HepG2 (cell line): ENCODE measurements around the gene LOC128125822.

Experiments used
- AHDC1 ChIP-seq: sonication (generic); formaldehyde crosslinking; IDR thresholded peaks from 2 replicates; pipeline ENCODE4 v1.5.1; 2020; ENCODE audit warnings: mild to moderate bottlenecking, missing genetic modification reagents, borderline replicate concordance
- DMAP1 ChIP-seq: IDR thresholded peaks from 2 replicates; pipeline ENCODE4 v1.6.1; 2016
- DRAP1 ChIP-seq: IDR thresholded peaks from 2 replicates; pipeline ENCODE4 v1.6.1; 2016; ENCODE audit warnings: missing genetic modification reagents, missing compliant biosample characterization
- ERF ChIP-seq: IDR thresholded peaks from 2 replicates; pipeline ENCODE4 v1.6.1; 2018; ENCODE audit warnings: missing biosample characterization, missing genetic modification reagents
- JUNB ChIP-seq: sonication (generic); formaldehyde crosslinking; IDR thresholded peaks from 2 replicates; pipeline ENCODE4 v1.8.0; 2022; ENCODE audit warnings: missing genetic modification reagents, mild to moderate bottlenecking, borderline replicate concordance
- MIER2 ChIP-seq: IDR thresholded peaks from 2 replicates; pipeline ENCODE4 v1.6.1; 2016; ENCODE audit warnings: missing biosample characterization, missing genetic modification reagents
- PATZ1 ChIP-seq: sonication (generic); formaldehyde crosslinking; IDR thresholded peaks from 2 replicates; pipeline ENCODE4 v1.4.0; 2020; ENCODE audit warnings: missing genetic modification reagents
- PBX2 ChIP-seq: IDR thresholded peaks from 2 replicates; pipeline ENCODE4 v1.6.1; 2016; ENCODE audit warnings: control low read depth
- RXRB ChIP-seq: IDR thresholded peaks from 2 replicates; pipeline ENCODE4 v1.6.1; 2016; ENCODE audit warnings: borderline replicate concordance, missing genetic modification reagents, missing compliant biosample characterization
- SATB2 ChIP-seq: sonication (generic); formaldehyde crosslinking; IDR thresholded peaks from 2 replicates; pipeline ENCODE4 v1.5.0; 2020; ENCODE audit warnings: missing genetic modification reagents
- ZBTB25 ChIP-seq: IDR thresholded peaks from 2 replicates; pipeline ENCODE4 v1.6.1; 2018; ENCODE audit warnings: missing genetic modification reagents
- ZNF343 ChIP-seq: sonication (generic); formaldehyde crosslinking; IDR thresholded peaks from 2 replicates; pipeline ENCODE4 v1.4.0; 2020; ENCODE audit warnings: mild to moderate bottlenecking, missing genetic modification reagents
- ZNF350 ChIP-seq: sonication (generic); formaldehyde crosslinking; IDR thresholded peaks from 2 replicates; pipeline ENCODE4 v1.4.0; 2020; ENCODE audit warnings: mild to moderate bottlenecking, low read depth, missing genetic modification reagents, borderline replicate concordance
- ZNF503 ChIP-seq: sonication (generic); formaldehyde crosslinking; IDR thresholded peaks from 2 replicates; pipeline ENCODE4 v1.4.0; 2020; ENCODE audit warnings: missing genetic modification reagents
- ZNF75D ChIP-seq: sonication (generic); formaldehyde crosslinking; IDR thresholded peaks from 2 replicates; pipeline ENCODE4 v1.8.1; 2023; ENCODE audit warnings: missing genetic modification reagents, mild to moderate bottlenecking, borderline replicate concordance

The LOC128125822 gene

GRCh38 chr6:63527658-63528514 is 44.4 kb upstream of the LOC128125822 start (continued):
- TF ChIP-seq PATZ1 (0 out of 2 replicates have a peak, but pooled peaks have one; percentile 7), DMAP1 (CRISPR knock-in tag) (peak; percentile 61; the same call in 1 of the 2 replicates), PBX2 (CRISPR knock-in tag) (peak; percentile 76), ZNF503 (CRISPR knock-in tag) (peak; percentile 56; the same call in 1 of the 2 replicates), RXRB (CRISPR knock-in tag) (peak; percentile 90), ZBTB25 (CRISPR knock-in tag) (peak; percentile 93), ZNF75D (CRISPR knock-in tag) (no peak), DRAP1 (peak; percentile 76), ZNF343 (CRISPR knock-in tag) (no peak), SATB2 (no peak), ERF (CRISPR knock-in tag) (peak; percentile 79; the same call in 1 of the 2 replicates), MIER2 (CRISPR knock-in tag) (0 out of 2 replicates have a peak, but pooled peaks have one; percentile 57), ZNF350 (CRISPR knock-in tag) (peak; percentile 45; the same call in 1 of the 2 replicates), JUNB (peak; percentile 90; the same call in 1 of the 2 replicates), AHDC1 (peak; percentile 93)
